ENCODE data around the gene RFNG. TPM values are rescaled to one million over a fixed set of nuclear protein-coding genes. Genes with fewer than 3 reads are reported as not detected.
"Not testable (repeated sequence)": the region's sequence is repeated elsewhere in the genome, so short reads cannot be mapped to it uniquely, and the experiment has no call there.

RFNG gene
- total and polyA plus RNA-seq, 2 donors from 2014 or later = 29.8 to 47.3 TPM

DNA sequence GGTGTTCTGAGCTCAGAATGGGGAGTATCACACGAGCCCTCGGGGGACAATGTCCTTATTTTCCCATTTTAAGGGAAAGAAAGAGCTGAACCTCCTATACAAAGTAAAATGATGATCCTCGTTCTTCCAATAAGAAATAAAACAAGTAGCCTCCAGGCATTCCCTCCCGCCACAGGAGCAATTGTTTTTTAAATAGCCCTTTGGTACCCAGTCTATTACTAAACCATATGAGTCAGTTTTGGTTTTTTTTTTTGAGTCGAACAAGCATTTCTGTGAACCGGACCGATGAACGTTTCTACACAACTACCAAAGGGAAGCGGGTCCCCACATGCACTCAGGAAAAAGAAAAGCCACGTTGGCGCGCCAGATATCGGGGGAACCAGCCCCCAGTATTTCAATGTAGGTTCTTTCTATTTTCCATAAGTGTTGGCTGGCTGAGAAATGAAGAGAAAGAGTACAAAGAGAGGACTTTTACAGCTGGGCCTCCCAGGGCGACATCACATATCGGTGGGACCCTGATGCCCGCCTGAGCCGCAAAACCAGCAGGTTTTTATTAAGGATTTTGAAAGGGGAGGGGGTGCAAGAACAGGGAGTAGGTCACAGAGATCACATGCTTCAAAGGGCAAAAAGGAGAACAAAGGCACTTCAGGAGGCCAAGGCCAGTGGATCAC is 10.3 kb downstream of the RFNG start:
- no peak for TF ChIP-seq CTCF (IDR thresholded peaks at IDR 0.05; ENCODE audit: borderline replicate concordance, extremely low read depth, insufficient read depth)
- Histone ChIP-seq H3K9ac (ENCODE audit: low read length in 3 of 3) (no peak overlapping the region), H3K4me1 (ENCODE audit: control insufficient read depth in 2 of 3, insufficient read depth in 2 of 3, low read depth in 1 of 3, low read length in 3 of 3) (peaks cover 3 to 7% (median 5%) of the 10 kb centered on the region in 3 donors), H3K4me3 (ENCODE audit: low read length in 3 of 3) (no peak overlapping the region), H3K27ac (ENCODE audit: low read depth in 2 of 2, low read length in 2 of 2) (no peak overlapping the region), H3K27me3 (ENCODE audit: control insufficient read depth, insufficient read depth, low read length) (no peaks in the 10 kb centered on the region), H3K9me3 (ENCODE audit: control insufficient read depth in 2 of 3, insufficient read depth in 1 of 3, low read length in 3 of 3) (no peaks in the 10 kb centered on the region), H3K36me3 (ENCODE audit: control insufficient read depth in 2 of 3, insufficient read depth in 3 of 3, low read length in 3 of 3) (no peaks in the 10 kb centered on the region)
- intact Hi-C loops (cut with DNase I) = no loop called here
- FAIRE-seq = no peak
- no peak for DNase-seq

GRCh38 chr17:82039695-82040299 is 11.8 kb downstream of the RFNG start:
- no peak overlapping the region for H3K4me3 ChIP-seq (ENCODE audit: low read length in 3 of 3)
- H3K9me3 ChIP-seq (ENCODE audit: control insufficient read depth in 2 of 3, insufficient read depth in 1 of 3, low read length in 3 of 3) = no peaks in the 10 kb centered on the region
- H3K9ac ChIP-seq (ENCODE audit: low read length in 3 of 3) = no peak overlapping the region
- H3K36me3 ChIP-seq (ENCODE audit: control insufficient read depth in 2 of 3, insufficient read depth in 3 of 3, low read length in 3 of 3) = peaks cover 0 to 7% (median 0%) of the 10 kb centered on the region in 3 donors
- H3K4me1 ChIP-seq (ENCODE audit: control insufficient read depth in 2 of 3, insufficient read depth in 2 of 3, low read depth in 1 of 3, low read length in 3 of 3) = peaks cover 3 to 16% (median 5%) of the 10 kb centered on the region in 3 donors
- H3K27ac ChIP-seq (ENCODE audit: low read depth in 2 of 2, low read length in 2 of 2) = peak overlapping the region in 1 of 2 donors; percentile 63
- no peak for TF ChIP-seq CTCF (IDR thresholded peaks at IDR 0.05; ENCODE audit: borderline replicate concordance, extremely low read depth, insufficient read depth)
- intact Hi-C loops (cut with DNase I) = loop anchor here (10.0 kb wide), 1 partner anchor 115 kb away; no protein-coding TSS in a partner anchor
- DNase-seq (no peak), FAIRE-seq (no peak)
- H3K27me3 ChIP-seq (ENCODE audit: control insufficient read depth, insufficient read depth, low read length) = no peaks in the 10 kb centered on the region

DNA sequence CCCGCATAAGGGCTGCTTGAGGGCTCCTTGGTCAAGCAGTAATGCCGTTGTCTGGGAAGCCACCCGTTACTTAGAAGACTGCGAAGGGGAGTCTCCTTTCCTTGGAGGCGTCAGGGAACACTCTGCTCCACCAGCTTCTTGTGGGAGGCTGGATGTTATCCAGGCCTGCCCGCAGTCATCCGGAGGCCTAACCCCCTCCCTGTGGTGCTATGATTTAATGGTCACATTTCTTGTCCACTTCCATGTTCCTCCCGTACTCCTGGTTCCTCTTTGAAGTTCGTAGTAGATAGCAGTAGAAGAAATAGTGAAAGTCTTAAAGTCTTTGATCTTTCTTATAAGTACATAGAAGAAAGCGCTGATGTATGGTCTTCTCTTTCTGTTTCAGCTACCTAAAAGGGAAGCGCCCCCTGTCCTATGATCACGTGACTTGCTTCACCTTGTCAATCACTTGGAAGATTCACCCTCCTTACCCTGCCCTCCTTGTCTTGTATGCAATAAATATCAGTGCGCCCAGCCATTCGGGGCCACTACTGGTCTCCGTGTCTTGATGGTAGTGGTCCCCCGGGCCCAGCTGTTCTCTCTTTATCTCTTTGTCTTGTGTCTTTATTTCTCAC is 12.7 kb downstream of the RFNG start:
- not testable (repeated sequence) for H3K9ac ChIP-seq (ENCODE audit: low read length in 3 of 3); H3K9me3 ChIP-seq (ENCODE audit: control insufficient read depth in 2 of 3, insufficient read depth in 1 of 3, low read length in 3 of 3); H3K36me3 ChIP-seq (ENCODE audit: control insufficient read depth in 2 of 3, insufficient read depth in 3 of 3, low read length in 3 of 3); H3K27me3 ChIP-seq (ENCODE audit: control insufficient read depth, insufficient read depth, low read length); FAIRE-seq; H3K4me3 ChIP-seq (ENCODE audit: low read length in 3 of 3); H3K27ac ChIP-seq (ENCODE audit: low read depth in 2 of 2, low read length in 2 of 2); DNase-seq
- peaks cover 3 to 16% (median 5%) of the 10 kb centered on the region in 3 donors for H3K4me1 ChIP-seq (ENCODE audit: control insufficient read depth in 2 of 3, insufficient read depth in 2 of 3, low read depth in 1 of 3, low read length in 3 of 3)
- intact Hi-C loops (cut with DNase I) = loop anchor here (10.0 kb wide), 1 partner anchor 116 kb away; no protein-coding TSS in a partner anchor

- H3K9me3 ChIP-seq (ENCODE audit: control insufficient read depth in 2 of 3, insufficient read depth in 1 of 3, low read length in 3 of 3) = no peaks in the 10 kb centered on the region
- peaks cover 0 to 7% (median 0%) of the 10 kb centered on the region in 3 donors for H3K36me3 ChIP-seq (ENCODE audit: control insufficient read depth in 2 of 3, insufficient read depth in 3 of 3, low read length in 3 of 3)
- peaks cover 3 to 16% (median 5%) of the 10 kb centered on the region in 3 donors for H3K4me1 ChIP-seq (ENCODE audit: control insufficient read depth in 2 of 3, insufficient read depth in 2 of 3, low read depth in 1 of 3, low read length in 3 of 3)
- DNase-seq (no peak), FAIRE-seq (no peak)
- H3K9ac ChIP-seq (ENCODE audit: low read length in 3 of 3) = peak overlapping the region in 1 of 3 donors; percentile 61
- H3K4me3 ChIP-seq (ENCODE audit: low read length in 3 of 3) = peak overlapping the region; percentile 21 to 84 (median 69)
- no peak for TF ChIP-seq CTCF (IDR thresholded peaks at IDR 0.05; ENCODE audit: borderline replicate concordance, extremely low read depth, insufficient read depth)
- H3K27ac ChIP-seq (ENCODE audit: low read depth in 2 of 2, low read length in 2 of 2) = peak overlapping the region; percentile 78 to 99
- no peaks in the 10 kb centered on the region for H3K27me3 ChIP-seq (ENCODE audit: control insufficient read depth, insufficient read depth, low read length)
- intact Hi-C loops (cut with DNase I) = loop anchor here (10.0 kb wide), 1 partner anchor 117 kb away; no protein-coding TSS in a partner anchor
Measured at GRCh38 chr17:82037889-82038195, 13.8 kb downstream of the RFNG start.
